Mesothelial cell of epicardium (in vitro differentiated cells): ENCODE measurements around the gene CERS5. TPM values are rescaled to one million over a fixed set of nuclear protein-coding genes. Genes with fewer than 3 reads are reported as not detected.
A peak's percentile ranks its signal among the peaks of the same experiment; 100 is the strongest.
"Not testable (repeated sequence)": the region's sequence is repeated elsewhere in the genome, so short reads cannot be mapped to it uniquely, and the experiment has no call there.

Experiments
- DNase-seq, 2 experiments: peaks; one replicate each; pipeline ENCODE4 v3.0.0; 2021; ENCODE audit warnings: low spot score in 2 of 2; ENCODE audit not compliant: unreplicated experiment in 2 of 2
- H3K27ac Mint-ChIP-seq: 2 replicates; pipeline ENCODE4 v1.8.0; 2021; ENCODE audit warnings: mixed read lengths
- H3K27me3 Mint-ChIP-seq: 2 replicates; pipeline ENCODE4 v1.8.0; 2021; ENCODE audit warnings: low read depth, mixed read lengths
- H3K36me3 Mint-ChIP-seq: 2 replicates; pipeline ENCODE4 v1.8.0; 2021; ENCODE audit warnings: mixed read lengths
- H3K4me1 Mint-ChIP-seq: 2 replicates; pipeline ENCODE4 v1.8.0; 2021; ENCODE audit warnings: mixed read lengths
- H3K4me3 Mint-ChIP-seq: 2 replicates; pipeline ENCODE4 v1.8.0; 2021; ENCODE audit warnings: mild to moderate bottlenecking, moderate library complexity, mixed read lengths
- H3K9me3 Mint-ChIP-seq: 2 replicates; pipeline ENCODE4 v1.8.0; 2021; ENCODE audit warnings: mixed read lengths
- total RNA-seq: library from RNA; stranded (reverse); gene quantifications from 3 replicates; pipeline ENCODE4 v1.2.1, GENCODE V29; 2021
- TF ChIP-seq, protein P1 (sequence below): fragments of 200-600 bp; sonication (generic); IDR thresholded peaks from one replicate; pipeline ENCODE4 v1.5.0; 2021; ENCODE audit warnings: antibody characterized with exemption; ENCODE audit not compliant: unreplicated experiment

Gene CERS5
- total RNA-seq, 1 donor from 2014 or later, result 77.1 TPM

DNA sequence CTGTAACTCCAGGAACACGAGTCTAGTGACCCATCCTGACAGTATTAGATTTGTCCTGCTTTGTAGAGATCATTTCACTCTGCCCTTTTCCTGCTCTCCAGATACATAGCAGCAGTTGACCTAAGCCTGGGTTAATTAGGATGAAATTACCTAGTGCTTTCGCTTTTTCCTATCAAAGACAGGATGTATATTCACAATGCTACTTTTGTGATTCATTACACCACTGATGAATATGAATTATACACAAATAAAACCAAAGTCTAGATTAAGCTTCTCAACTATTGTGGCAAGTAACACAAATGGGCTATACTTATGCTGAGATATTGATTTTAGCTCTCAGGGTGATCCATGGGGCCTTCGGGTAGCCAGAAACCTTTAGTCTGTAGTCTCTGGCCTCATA lies 17.9 kb downstream of the CERS5 start:
- H3K27ac Mint-ChIP-seq, result no peak overlapping the region
- H3K27me3 Mint-ChIP-seq, result no peaks in the 10 kb centered on the region
- H3K36me3 Mint-ChIP-seq, result no peaks in the 10 kb centered on the region
- no peak overlapping the region for H3K4me3 Mint-ChIP-seq
- H3K4me1 Mint-ChIP-seq, result peaks cover 16% of the 10 kb centered on the region
- no peaks in the 10 kb centered on the region for H3K9me3 Mint-ChIP-seq
- DNase-seq, result no peak
- TF ChIP-seq, protein P1, sequence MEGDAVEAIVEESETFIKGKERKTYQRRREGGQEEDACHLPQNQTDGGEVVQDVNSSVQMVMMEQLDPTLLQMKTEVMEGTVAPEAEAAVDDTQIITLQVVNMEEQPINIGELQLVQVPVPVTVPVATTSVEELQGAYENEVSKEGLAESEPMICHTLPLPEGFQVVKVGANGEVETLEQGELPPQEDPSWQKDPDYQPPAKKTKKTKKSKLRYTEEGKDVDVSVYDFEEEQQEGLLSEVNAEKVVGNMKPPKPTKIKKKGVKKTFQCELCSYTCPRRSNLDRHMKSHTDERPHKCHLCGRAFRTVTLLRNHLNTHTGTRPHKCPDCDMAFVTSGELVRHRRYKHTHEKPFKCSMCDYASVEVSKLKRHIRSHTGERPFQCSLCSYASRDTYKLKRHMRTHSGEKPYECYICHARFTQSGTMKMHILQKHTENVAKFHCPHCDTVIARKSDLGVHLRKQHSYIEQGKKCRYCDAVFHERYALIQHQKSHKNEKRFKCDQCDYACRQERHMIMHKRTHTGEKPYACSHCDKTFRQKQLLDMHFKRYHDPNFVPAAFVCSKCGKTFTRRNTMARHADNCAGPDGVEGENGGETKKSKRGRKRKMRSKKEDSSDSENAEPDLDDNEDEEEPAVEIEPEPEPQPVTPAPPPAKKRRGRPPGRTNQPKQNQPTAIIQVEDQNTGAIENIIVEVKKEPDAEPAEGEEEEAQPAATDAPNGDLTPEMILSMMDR, result no peak

DNA sequence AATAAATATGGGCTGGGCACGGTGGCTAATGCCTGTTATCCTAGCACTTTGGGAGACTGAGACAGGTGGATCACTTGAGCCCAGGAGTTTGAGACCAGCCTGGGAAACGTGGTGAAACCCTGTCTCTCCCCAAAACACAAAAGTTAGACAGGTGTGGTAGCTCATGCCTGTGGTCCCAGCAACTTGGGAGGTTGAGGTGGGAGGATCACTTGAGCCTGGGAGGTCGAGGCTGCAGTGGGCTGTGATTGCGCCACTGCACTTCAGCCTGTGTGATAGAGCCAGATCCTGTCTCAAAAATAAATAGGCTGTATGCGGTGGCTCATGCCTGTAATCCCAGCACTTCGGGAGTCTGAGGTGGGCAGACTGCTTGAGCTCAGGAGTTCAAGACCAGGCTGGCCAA lies 19.2 kb downstream of the CERS5 start:
- H3K36me3 Mint-ChIP-seq, DNase-seq, H3K27ac Mint-ChIP-seq, H3K27me3 Mint-ChIP-seq, H3K4me3 Mint-ChIP-seq, H3K9me3 Mint-ChIP-seq: not testable (repeated sequence)
- H3K4me1 Mint-ChIP-seq, result peaks cover 16% of the 10 kb centered on the region

DNA sequence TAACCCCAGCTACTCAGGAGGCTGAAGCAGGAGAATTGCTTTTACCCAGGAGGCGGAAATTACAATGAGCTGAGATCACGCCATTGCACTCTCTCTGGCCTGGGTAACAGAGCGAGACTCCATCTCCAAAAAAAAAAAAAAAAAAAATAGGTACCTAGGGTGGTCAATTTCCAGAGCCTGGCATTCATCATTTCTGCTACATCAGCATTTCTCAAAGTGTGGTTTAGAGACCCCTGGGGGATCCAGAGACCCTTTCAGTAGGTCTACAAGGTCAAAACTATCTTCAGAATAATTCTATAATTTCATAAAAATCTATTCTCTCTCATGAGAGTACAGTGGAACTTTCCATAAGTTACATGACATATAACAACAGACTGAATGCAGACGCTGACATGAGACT lies 19.9 kb downstream of the CERS5 start:
- no peaks in the 10 kb centered on the region for H3K27me3 Mint-ChIP-seq
- no peak overlapping the region for H3K27ac Mint-ChIP-seq
- peaks cover 16% of the 10 kb centered on the region for H3K4me1 Mint-ChIP-seq

DNA sequence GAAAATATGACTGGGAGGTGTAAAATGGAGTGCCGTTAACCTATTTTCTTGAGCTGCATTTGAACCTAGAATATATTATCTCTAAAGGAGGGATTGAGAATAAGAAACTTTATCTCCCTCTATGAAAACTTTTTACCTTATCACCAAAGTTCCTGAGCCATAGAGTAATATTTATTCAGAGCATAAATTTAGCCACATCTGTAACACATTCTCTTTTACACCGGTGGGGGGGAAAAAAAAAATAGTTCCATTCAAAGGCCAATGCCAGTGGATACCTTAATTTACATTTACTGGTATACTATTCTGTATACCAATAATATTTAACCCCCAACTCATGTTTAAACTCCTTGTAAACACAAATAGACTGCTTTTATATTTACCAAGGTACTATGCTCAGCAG lies 21.7 kb downstream of the CERS5 start:
- no peak for DNase-seq
- Mint-ChIP-seq H3K9me3 (no peaks in the 10 kb centered on the region), H3K27me3 (no peaks in the 10 kb centered on the region), H3K27ac (peak overlapping the region; percentile 50), H3K4me3 (no peak overlapping the region), H3K4me1 (peaks cover 9% of the 10 kb centered on the region), H3K36me3 (peaks cover 16% of the 10 kb centered on the region)
- TF ChIP-seq, protein P1, result no peak

More for the DNA sequence above, 19.9 kb downstream of the CERS5 start:
- TF ChIP-seq, protein P1, result no peak
- Mint-ChIP-seq H3K9me3 (no peaks in the 10 kb centered on the region), H3K36me3 (peaks cover 5% of the 10 kb centered on the region), H3K4me3 (no peak overlapping the region)
- no peak for DNase-seq

DNA sequence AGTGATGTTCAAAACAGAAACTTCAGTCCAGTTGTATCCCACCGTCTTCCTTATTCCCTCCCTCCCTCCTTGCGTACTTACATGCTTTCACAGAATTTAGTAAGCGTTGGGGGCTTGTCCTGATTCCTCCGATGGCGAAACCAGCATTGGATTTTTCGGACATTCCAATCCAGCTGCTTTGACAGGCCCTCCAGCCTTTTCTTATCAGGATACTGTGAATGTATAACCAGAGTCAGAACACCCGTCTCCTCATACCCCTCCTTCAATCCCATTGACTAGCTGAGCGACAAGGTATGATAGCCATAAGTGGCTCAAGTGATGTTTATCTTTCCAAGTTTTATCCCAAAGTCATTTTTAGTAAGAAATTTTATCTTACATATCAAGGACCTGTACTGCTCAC lies 24.2 kb downstream of the CERS5 start:
- TF ChIP-seq, protein P1, result no peak
- Mint-ChIP-seq H3K9me3 (no peaks in the 10 kb centered on the region), H3K27ac (no peak overlapping the region), H3K27me3 (no peaks in the 10 kb centered on the region), H3K4me1 (peaks cover 9% of the 10 kb centered on the region), H3K4me3 (no peak overlapping the region), H3K36me3 (peaks cover 32% of the 10 kb centered on the region)
- DNase-seq, result no peak

DNA sequence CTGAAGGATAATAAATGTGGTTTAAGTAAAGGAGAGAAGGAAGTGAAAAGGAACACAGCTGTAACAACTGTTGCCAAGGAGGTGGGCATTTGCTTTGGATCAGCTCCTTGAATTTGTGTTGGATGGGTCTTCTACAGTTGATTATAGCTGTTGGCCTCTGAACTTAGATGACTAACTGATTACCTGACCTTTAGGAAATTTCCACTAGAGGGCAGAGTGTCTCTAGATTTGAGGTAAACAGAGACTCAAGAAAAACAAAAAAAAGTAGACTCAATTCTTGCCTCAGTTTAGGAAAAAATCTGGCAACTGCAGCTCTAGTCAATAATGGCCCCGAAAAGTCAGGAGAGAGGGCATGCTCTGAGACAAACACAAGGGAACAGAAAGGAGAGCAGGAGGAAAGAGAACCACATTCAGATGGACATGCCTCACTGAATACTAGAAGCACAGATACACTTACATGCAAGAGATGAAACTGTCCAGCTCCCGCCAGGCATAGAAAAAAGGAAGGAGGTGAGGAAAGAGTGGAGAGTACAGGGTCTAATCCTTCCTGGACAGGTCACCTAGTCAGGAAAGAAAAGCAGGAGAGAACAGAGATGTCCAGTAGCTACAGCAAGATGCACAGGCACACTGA lies 34.5 kb downstream of the CERS5 start:
- H3K36me3 Mint-ChIP-seq, result peaks cover 39% of the 10 kb centered on the region

More for the DNA sequence above, 34.5 kb downstream of the CERS5 start:
- Mint-ChIP-seq H3K4me1 (no peaks in the 10 kb centered on the region), H3K27ac (no peak overlapping the region), H3K27me3 (no peaks in the 10 kb centered on the region), H3K9me3 (no peaks in the 10 kb centered on the region), H3K4me3 (no peak overlapping the region)
- TF ChIP-seq, protein P1, result peak; percentile 73
- no peak for DNase-seq
